ENCODE data around the gene LAYN. TPM values are rescaled to one million over a fixed set of nuclear protein-coding genes. Genes with fewer than 3 reads are reported as not detected.

The LAYN gene
- total RNA-seq, 2 experiments from 2014 or later: 3.1 to 4.7 TPM

GRCh38 chr11:111586388-111586831 is 45.9 kb downstream of the LAYN start:
- ChIA-PET POLR2A (no interaction called here), CTCF (interaction anchor here (0.7 to 1.5 kb wide), 5 partner anchors 12 to 255 kb away, joined by 3 to 8 read pairs (median 4); no protein-coding TSS in a partner anchor)

DNA sequence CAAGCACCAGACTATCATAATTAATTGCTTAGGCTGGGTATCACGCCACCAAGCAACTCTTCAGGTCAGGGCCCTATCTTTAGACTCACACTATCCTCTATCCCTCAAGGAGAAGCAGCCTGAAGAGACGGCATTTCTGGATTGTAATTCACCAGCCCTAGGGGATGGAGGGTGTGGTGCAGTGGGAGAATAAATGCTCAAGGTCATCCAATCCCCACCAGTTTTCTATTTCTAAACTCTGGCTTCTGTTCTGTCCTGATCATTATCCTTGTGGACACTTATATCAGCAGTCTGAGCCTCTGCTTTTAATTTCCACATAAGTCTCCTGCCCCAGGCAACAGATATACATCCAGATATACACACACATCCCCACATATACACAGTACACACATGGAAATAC is 48.6 kb downstream of the LAYN start:
- ChIA-PET CTCF (interaction anchor here (1.2 to 1.7 kb wide), 2 partner anchors 188 to 252 kb away, joined by 3 to 7 read pairs; no protein-coding TSS in a partner anchor), POLR2A (no interaction called here)

DNA sequence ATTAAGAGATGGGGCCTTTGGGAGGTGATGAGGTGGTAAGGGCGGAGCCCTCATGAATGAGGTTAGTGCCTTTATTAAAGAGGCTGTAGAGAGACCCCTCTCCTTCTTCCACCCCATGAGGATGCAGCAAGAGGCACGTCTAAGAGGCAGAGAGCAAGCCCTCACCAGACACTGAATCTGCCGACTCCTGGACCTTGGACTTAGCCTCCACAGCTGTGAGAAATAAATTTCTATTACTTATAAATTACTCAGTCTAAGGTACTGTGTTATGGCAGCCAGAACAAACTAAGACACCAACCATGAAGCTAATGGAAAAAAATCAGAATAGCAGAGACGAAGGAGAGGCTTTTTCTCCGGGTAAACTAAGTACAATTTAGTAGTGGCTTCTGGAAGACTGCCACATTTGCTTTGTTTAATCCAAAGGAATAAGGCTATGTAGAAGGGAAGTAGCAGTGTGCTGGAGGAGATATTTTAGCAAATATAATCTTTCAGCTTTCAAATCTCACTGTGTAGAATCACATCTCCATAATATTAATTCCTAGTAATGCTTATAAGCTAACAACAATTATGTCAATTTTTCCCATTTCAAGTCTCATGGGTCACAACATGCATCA is 49.5 kb downstream of the LAYN start:
- CTCF ChIA-PET: interaction anchor here (1.2 to 1.7 kb wide), 2 partner anchors 187 to 252 kb away, joined by 3 to 7 read pairs; no protein-coding TSS in a partner anchor
- POLR2A ChIA-PET: interaction anchor here (0.8 kb wide), 1 partner anchor 255 kb away, joined by 3 read pairs; no protein-coding TSS in a partner anchor

DNA sequence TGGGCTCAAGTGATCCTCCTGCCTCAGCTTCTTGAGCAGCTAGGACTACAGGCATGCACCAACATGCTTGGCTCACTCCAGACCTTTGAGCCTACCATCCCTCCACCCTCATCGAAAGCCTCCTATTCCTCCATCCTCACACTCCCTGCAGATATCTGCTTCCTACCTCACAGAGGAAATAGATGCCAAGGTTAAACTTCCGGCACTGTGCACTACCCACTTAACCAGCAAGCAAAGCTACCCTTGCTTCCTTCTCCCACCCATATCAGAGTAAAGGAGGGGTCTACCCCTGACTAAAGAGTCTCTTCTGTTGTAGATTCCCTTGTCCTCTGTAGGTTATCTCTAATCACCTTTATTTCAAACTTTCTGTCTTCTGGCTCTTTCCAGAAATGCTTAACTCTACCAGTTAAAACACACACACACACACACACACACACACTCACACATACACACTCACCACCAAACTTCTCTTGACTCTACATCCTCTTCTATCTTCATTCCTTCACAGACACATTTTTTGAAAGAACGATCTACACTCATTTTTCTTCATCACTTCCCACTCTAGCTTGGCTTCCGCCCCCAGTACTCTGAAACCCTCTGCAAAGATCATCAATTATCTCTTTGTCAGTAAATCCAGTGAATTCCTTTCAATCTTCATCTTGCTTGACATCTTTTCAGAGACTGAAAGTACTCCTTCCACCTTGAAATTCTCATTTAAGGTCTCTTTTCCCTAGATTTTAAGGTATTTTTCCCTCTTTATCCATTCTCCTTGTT is 50.9 kb downstream of the LAYN start:
- POLR2A ChIA-PET: no interaction called here
- CTCF ChIA-PET: no interaction called here

DNA sequence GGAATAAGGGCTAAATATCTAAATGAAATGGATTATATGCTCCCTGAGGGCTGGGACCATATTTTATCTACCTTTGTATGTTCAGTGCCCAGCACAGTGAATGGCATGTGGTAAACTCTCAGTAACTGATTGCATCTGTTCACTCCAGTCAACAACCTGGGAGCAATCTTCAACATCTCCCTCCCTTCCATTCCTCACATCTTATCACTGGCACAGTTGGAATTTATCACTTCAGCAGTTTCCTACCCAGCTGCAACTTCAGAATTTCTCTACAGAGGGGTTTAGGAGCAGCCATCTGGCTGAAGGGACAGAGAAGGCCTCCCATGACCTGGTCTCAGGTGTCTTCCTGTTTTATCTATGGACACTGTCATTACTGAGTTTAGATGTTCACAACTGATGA is 52.0 kb downstream of the LAYN start:
- CTCF ChIA-PET: no interaction called here
- POLR2A ChIA-PET: no interaction called here

GRCh38 chr11:111596319-111596718 is 55.8 kb downstream of the LAYN start:
- ChIA-PET CTCF (no interaction called here), POLR2A (no interaction called here)

DNA sequence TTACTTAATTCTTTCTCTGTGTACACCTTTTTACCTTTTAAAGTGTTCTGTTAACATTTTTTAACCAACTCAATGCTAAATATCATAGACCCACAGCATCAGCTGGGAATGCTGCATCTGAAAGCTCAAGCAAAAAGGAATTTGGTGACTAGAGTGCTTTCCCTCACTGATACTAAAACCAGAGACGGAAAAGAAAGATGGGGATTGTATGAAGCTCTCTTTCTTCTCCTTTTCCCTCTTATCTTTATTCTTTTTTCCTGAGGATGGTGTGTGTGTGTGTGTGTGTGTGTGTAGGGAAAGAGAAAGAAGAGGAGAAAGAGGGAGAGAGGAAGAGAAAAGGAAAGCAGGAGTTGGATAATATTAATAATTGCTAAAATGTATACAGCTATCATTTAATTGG is 57.6 kb downstream of the LAYN start:
- ChIA-PET POLR2A (no interaction called here), CTCF (interaction anchor here (0.6 to 2.6 kb wide), 3 partner anchors 11 to 179 kb away, joined by 4 to 10 read pairs (median 5); no protein-coding TSS in a partner anchor)

DNA sequence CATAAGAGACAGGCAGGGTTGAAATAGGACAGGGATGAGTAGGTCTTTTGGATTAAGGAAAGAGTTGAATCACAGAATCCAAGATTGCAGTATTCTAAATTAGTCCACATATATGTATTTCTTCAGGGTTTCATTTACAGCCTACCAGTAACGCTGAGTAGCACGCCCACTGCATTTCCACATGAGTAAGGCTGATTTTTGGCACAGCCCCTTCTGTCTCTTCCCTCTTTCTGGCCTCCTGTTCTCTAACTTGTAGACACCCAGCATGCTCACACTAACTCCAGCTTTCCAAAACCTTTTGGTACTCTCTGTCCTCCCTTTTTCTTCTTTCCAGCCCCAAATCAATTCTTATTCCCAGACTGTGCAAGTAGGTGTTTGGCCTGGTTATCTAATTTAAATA is 58.0 kb downstream of the LAYN start:
- ChIA-PET POLR2A (no interaction called here), CTCF (interaction anchor here (0.6 to 2.6 kb wide), 3 partner anchors 12 to 179 kb away, joined by 4 to 10 read pairs (median 5); no protein-coding TSS in a partner anchor)

- ChIA-PET POLR2A (interaction anchor here (0.6 to 1.6 kb wide), 2 partner anchors 165 to 245 kb away, joined by 3 to 8 read pairs; partner anchors contain the start of gene PPP2R1B), CTCF (interaction anchor here (1.0 to 1.4 kb wide), 3 partner anchors 166 to 240 kb away, joined by 3 to 6 read pairs (median 3); no protein-coding TSS in a partner anchor)
Measured at GRCh38 chr11:111601636-111601978, 61.1 kb downstream of the LAYN start.

DNA sequence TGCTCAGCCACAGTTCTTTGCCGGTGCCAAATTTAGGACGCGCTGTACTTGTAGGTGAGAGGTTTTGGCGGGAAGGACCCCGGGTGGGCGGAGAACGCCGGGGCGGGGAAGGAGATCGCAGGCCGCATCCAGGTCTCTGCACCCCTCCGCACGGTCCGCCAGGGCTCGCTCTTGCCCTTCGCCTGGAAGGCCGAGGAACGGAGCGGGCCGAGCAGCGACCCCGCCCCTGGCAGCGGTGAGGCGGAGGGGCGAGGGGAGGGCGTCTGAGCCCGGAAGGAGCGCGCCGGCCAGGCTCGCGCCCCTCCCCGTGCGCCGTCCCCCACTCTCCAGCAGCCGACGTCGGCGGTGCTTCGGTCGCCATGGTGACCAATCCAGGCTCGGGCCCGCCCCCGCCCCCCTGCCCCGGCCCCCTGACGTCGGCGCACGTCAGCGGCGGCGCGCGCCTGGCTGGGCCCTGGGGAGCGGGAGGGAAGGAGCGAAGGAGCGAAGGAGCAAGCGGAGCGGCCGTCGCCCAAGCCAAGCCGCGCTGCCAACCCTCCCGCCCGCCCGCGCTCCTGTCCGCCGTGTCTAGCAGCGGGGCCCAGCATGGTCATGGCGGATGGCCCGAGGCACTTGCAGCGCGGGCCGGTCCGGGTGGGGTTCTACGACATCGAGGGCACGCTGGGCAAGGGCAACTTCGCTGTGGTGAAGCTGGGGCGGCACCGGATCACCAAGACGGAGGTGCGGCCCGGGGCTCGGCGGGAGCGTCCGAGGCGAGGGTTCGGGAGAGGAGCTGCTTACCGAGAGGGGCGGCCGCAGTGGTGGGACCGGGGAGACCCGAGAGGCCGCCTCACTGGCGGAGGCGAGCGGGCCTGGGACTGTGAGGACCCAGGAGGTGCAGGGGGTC is 61.7 kb downstream of the LAYN start, which contains the start of gene SIK2:
TSS of gene SIK2 (plus strand) at position 471 of the 886 bp plus-strand sequence. CDS start at position 586, 115 bp downstream.
- ChIA-PET POLR2A (interaction anchor here (0.5 to 1.6 kb wide), 5 partner anchors 159 to 336 kb away, joined by 3 to 8 read pairs (median 4); partner anchors contain the start of genes ALG9 and PPP2R1B), CTCF (interaction anchor here (0.6 to 1.4 kb wide), 7 partner anchors 11 to 1269 kb away, joined by 3 to 6 read pairs (median 3); no protein-coding TSS in a partner anchor)

DNA sequence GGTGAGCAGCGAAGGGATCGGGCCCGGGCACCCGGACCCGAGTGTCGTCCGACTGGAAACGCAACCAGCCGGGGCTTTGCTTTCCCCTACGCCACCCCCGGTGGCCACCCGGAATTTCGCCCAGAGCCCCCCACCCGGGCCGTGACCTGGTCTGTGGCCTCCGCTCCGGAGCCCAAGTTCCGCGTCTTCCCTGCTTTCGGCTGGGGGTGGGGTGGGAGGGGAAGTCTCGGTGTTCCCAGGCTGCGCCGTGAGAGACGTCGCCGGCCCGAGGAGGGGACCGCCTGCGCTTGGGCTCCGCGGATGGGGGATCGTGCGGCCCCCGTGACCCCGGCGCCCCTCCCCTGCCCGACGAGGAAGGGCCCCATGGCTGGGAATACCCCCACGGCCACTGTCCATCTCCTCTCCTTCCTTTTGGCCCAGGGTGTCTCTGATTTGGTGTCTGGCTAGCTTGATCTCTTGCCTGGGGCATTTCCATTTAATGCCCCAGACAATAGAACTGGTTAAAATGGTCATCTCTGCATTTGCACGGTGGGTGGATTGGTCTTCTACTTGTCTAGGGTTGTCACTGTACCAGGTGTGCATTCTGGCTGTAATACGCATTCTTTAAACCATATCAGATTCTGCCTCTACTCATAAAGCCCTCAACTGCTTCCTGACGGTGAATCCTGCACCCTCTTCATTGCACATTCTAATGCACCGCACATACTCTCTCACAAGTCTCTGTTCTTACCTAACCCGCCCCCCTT is 62.5 kb downstream of the LAYN start:
- ChIA-PET CTCF (interaction anchor here (0.6 to 1.3 kb wide), 4 partner anchors 11 to 1270 kb away, joined by 3 to 6 read pairs (median 4); no protein-coding TSS in a partner anchor), POLR2A (interaction anchor here (1.0 to 1.6 kb wide), 4 partner anchors 159 to 335 kb away, joined by 3 to 8 read pairs (median 4); partner anchors contain the start of genes ALG9 and PPP2R1B)

DNA sequence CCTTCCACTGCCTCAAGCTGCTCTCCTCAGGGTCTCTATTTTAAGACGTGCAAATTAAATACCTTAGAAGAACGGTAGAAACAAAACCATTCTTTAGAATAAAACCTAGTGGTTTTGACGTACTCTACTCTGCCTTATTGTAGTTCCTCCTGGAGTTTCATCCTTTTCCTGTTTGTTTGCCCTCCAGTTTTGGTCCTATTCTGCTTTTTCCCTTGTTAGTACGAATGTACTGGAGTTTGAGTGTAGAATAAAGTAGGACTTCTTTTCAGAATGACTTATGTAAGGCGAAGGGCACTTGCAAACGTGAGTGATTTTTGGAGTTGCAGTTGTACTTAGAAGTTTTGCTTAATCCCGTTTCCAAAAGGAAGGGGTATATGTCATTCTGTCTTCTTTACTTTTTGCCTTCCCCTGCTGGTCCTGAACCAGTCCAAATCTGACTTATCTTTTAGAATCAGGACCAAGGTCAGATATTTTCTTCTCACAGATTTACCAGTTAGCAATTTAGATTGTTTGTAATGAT is 63.2 kb downstream of the LAYN start:
- POLR2A ChIA-PET: no interaction called here

DNA sequence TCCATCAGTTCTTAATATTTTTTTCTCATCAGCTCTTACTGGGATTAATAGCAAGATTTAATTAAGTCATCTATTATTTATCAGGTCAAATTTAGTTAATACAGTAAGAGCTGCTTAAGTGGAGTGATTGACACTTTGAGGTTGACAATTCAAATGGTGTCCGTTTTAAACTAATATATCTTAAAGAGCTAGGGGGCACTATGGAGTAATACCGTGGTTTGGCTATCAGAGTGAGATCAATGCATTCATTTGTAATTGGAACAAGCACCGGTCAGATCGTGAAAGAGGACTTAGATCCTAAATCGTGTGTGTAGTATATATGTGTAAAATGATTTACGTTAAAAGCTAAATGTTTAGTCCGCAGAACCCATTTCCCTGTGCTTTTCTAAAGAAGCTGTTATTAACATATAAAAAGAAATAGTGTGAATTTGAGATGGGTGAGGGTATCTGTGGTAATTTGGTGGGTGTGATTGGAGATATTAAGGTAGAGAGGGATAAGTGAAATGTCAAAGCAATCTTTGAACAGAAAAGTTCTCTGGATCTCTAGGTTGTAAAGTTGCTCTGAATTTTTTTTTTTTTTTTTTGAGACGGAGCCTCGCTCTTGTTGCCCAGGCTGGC is 64.0 kb downstream of the LAYN start:
- ChIA-PET CTCF (interaction anchor here (0.7 to 1.7 kb wide), 9 partner anchors 26 to 238 kb away, joined by 3 to 9 read pairs (median 3); no protein-coding TSS in a partner anchor), POLR2A (interaction anchor here (0.7 kb wide), 1 partner anchor 78 kb away, joined by 6 read pairs; no protein-coding TSS in a partner anchor)

More for the DNA sequence above, 63.2 kb downstream of the LAYN start:
- CTCF ChIA-PET: interaction anchor here (0.7 to 1.7 kb wide), 9 partner anchors 10 to 176 kb away, joined by 3 to 9 read pairs (median 4); no protein-coding TSS in a partner anchor

- CTCF ChIA-PET: no interaction called here
- POLR2A ChIA-PET: no interaction called here
Measured at GRCh38 chr11:111605681-111606080, 65.2 kb downstream of the LAYN start.

DNA sequence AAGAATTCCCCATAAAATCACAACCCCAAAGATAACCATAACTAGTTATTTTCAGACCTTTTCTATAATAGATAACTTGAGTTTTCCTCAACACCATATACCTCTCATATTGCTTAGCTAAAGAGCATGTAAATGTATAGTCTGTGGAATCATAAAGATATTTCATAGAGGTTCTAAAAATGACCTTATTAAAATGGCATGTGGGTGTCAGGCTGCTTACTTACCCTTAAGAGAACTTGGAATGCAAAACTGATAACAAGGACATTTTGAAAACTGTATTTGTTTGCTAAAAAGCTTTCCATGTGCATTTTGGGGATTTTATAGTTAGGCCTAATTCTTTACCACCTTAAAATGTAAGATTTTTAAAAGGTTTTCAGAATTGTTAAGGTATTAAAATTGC is 66.5 kb downstream of the LAYN start:
- POLR2A ChIA-PET: no interaction called here
- CTCF ChIA-PET: interaction anchor here (0.8 kb wide), 1 partner anchor 99 kb away, joined by 3 read pairs; no protein-coding TSS in a partner anchor

GRCh38 chr11:111607751-111608150 is 67.2 kb downstream of the LAYN start:
- ChIA-PET POLR2A (no interaction called here), CTCF (no interaction called here)
